NT2/D1 (cell line): Measurements from ENCODE around the gene TENT5D.
"Not testable (repeated sequence)": the region's sequence is repeated elsewhere in the genome, so short reads cannot be mapped to it uniquely, and the experiment has no call there.

Experiments
- SUZ12 ChIP-seq: IDR thresholded peaks from 2 replicates; pipeline ENCODE4 v1.6.1; 2011; ENCODE audit not compliant: insufficient read length, insufficient read depth; ENCODE audit errors: extremely low read depth
- YY1 ChIP-seq: IDR thresholded peaks from 2 replicates; pipeline ENCODE4 v1.6.1; 2011; ENCODE audit not compliant: insufficient read length, insufficient read depth
- ZNF274 ChIP-seq: IDR thresholded peaks from 2 replicates; pipeline ENCODE4 v1.6.1; 2011; ENCODE audit warnings: mild to moderate bottlenecking, low read depth, low read length

DNA sequence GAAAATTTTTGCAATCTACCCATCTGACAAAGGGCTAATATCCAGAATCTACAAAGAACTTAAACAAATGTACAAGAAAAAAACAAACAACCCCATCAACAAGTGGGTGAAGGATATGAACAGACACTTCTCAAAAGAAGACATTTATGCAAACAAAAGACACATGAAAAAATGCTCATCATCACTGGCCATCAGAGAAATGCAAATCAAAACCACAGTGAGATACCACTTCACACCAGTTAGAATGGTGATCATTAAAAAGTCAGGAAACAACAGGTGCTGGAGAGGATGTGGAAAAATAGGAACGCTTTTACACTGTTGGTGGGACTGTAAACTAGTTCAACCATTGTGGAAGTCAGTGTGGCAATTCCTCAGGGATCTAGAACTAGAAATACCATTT, 34.6 kb upstream of the TENT5D start:
- TF ChIP-seq SUZ12, YY1, ZNF274: not testable (repeated sequence)
